B cell (primary cell): ENCODE results near the gene PDZD7. TPM values are rescaled to one million over a fixed set of nuclear protein-coding genes. Genes with fewer than 3 reads are reported as not detected.
A peak's percentile ranks its signal among the peaks of the same experiment; 100 is the strongest.

Source experiments
- ATAC-seq: fragments of 200-7000 bp; cut with Tn5 transposase; one replicate; pipeline ENCODE4 v1.10.0; 2021; ENCODE audit warnings: low read depth, mild to moderate bottlenecking, moderate number of reproducible peaks, moderate library complexity
- CTCF ChIA-PET: fragments of 350-600 bp; sonication (Branson Sonifier 250); formaldehyde crosslinking; loops from one replicate; lab custom pipeline; 2021; ENCODE audit warnings: antibody characterized with exemption, inconsistent platforms; lab: Charles Lee
- POLR2A ChIA-PET: fragments of 350-600 bp; sonication (Branson Sonifier 250); formaldehyde crosslinking; loops from one replicate; lab custom pipeline; 2021; ENCODE audit warnings: antibody characterized with exemption; lab: Charles Lee
- DNase-seq: peaks from one replicate; pipeline ENCODE4 v3.0.0; 2013
- H2AFZ ChIP-seq: 2 replicates; pipeline ENCODE4 v1.6.1; 2012; ENCODE audit warnings: mild to moderate bottlenecking, low read depth, low read length; ENCODE audit not compliant: insufficient read depth, poor library complexity, severe bottlenecking
- H3K27ac ChIP-seq, 2 donors: 1 replicate in 1 of 2; 2 replicates in 1 of 2; pipeline ENCODE4 v1.5.1; 2012 to 2013; ENCODE audit warnings: low read length in 2 of 2, mild to moderate bottlenecking in 2 of 2, moderate library complexity in 1 of 2
- H3K27me3 ChIP-seq, 4 experiments: fragments of 200-600 bp in 1 of 4; sonication (generic) in 1 of 4; replicated peaks in 1 of 4; 1 replicate in 2 of 4; 2 replicates in 2 of 4; pipeline versions ENCODE4 v1.6.1 to v1.7.0; 2013 to 2016; ENCODE audit warnings: low read length in 3 of 4, mild to moderate bottlenecking in 2 of 4, mixed read lengths in 1 of 4, moderate library complexity in 1 of 4; ENCODE audit not compliant: insufficient read depth in 4 of 4, control insufficient read depth in 3 of 4; ENCODE audit errors: control extremely low read depth in 1 of 4
- H3K36me3 ChIP-seq, 2 experiments: replicated peaks in 1 of 2; 1 replicate in 1 of 2; 2 replicates in 1 of 2; pipeline versions ENCODE4 v1.6.1 to v1.7.1; 2013; ENCODE audit warnings: low read length in 1 of 2; ENCODE audit not compliant: insufficient read depth in 2 of 2, control insufficient read depth in 1 of 2; ENCODE audit errors: control extremely low read depth in 1 of 2, extremely low read depth in 1 of 2
- H3K4me1 ChIP-seq, 2 donors: fragments of 200-600 bp in 1 of 2; sonication (generic) in 1 of 2; 1 replicate in 1 of 2; 2 replicates in 1 of 2; pipeline versions ENCODE4 v1.5.1 to v1.6.1; 2013 to 2017; ENCODE audit warnings: low read length in 2 of 2; ENCODE audit not compliant: control insufficient read depth in 2 of 2, insufficient read depth in 2 of 2
- H3K4me2 ChIP-seq: replicated peaks from 2 replicates; pipeline ENCODE3; 2012; ENCODE audit warnings: mild to moderate bottlenecking, low read depth, low read length; ENCODE audit not compliant: poor library complexity, severe bottlenecking
- H3K4me3 ChIP-seq, 5 experiments: fragments of 200-600 bp in 1 of 5; sonication (generic) in 1 of 5; 1 replicate in 3 of 5; 2 replicates in 2 of 5; pipeline versions ENCODE4 v1.5.1 to v1.7.0; 2011 to 2016; ENCODE audit warnings: low read length in 4 of 5, mild to moderate bottlenecking in 4 of 5, low read depth in 2 of 5, control low read depth in 1 of 5, moderate library complexity in 1 of 5; ENCODE audit not compliant: insufficient read depth in 1 of 5; ENCODE audit errors: control extremely low read depth in 1 of 5, extremely low read depth in 1 of 5
- H3K79me2 ChIP-seq: fragments of 200-600 bp; sonication (generic); one replicate; pipeline ENCODE4 v1.6.0; 2016; ENCODE audit warnings: low read length; ENCODE audit not compliant: control insufficient read depth, insufficient read depth
- H3K9ac ChIP-seq: fragments of 200-600 bp; sonication (generic); 2 replicates; pipeline ENCODE4 v1.6.1; 2017; ENCODE audit warnings: mild to moderate bottlenecking, low read length, moderate library complexity
- H3K9me3 ChIP-seq, 3 donors: one replicate each; pipeline versions ENCODE4 v1.6.1 to v1.7.1; 2013; ENCODE audit warnings: low read length in 2 of 3; ENCODE audit not compliant: control insufficient read depth in 2 of 3, insufficient read depth in 1 of 3; ENCODE audit errors: control extremely low read depth in 1 of 3
- H4K20me1 ChIP-seq: 2 replicates; pipeline ENCODE4 v1.6.0; 2012; ENCODE audit warnings: mild to moderate bottlenecking, low read length; ENCODE audit not compliant: insufficient read depth, control insufficient read depth, poor library complexity, severe bottlenecking
- H3K27ac Mint-ChIP-seq: one replicate; pipeline ENCODE4 v1.8.0; 2021; ENCODE audit warnings: mixed read lengths
- H3K27me3 Mint-ChIP-seq: one replicate; pipeline ENCODE4 v1.8.0; 2021; ENCODE audit warnings: mixed read lengths
- H3K4me1 Mint-ChIP-seq: one replicate; pipeline ENCODE4 v1.8.0; 2021; ENCODE audit warnings: mixed read lengths
- H3K4me3 Mint-ChIP-seq: one replicate; pipeline ENCODE4 v1.8.0; 2021; ENCODE audit warnings: mixed read lengths
- H3K9me3 Mint-ChIP-seq: one replicate; pipeline ENCODE4 v1.8.0; 2022; ENCODE audit warnings: mixed read lengths; ENCODE audit not compliant: insufficient read depth
- CTCF ChIP-seq: fragments of 200-600 bp; IDR thresholded peaks from one replicate; pipeline ENCODE4 v1.8.0; 2022; ENCODE audit warnings: antibody characterized with exemption, mild to moderate bottlenecking
- EZH2 ChIP-seq: IDR thresholded peaks from 2 replicates; pipeline ENCODE4 v1.6.1; 2012; ENCODE audit warnings: borderline replicate concordance, low read depth, mild to moderate bottlenecking, moderate library complexity, low read length; ENCODE audit not compliant: insufficient read depth, poor library complexity, severe bottlenecking
- WGBS: methylation state at CpG from one replicate; pipeline ENCODE4 v1.1.5; 2013; ENCODE audit warnings: missing lambda C conversion rate; ENCODE audit not compliant: insufficient coverage; 5-methylcytosine and 5-hydroxymethylcytosine counted together
- intact Hi-C: fragments of 100-400 bp; cut with micrococcal nuclease; formaldehyde crosslinking; loops from one replicate; pipeline ENCODE4 v1.10.0; 2022
- polyA plus RNA-seq: library from polyadenylated mRNA; depleted of rRNA; stranded (reverse); fragments of >200 nt; gene quantifications from 2 replicates; pipeline ENCODE4 v1.2.3, GENCODE V29; 2012
- total RNA-seq, 2 donors: library from RNA; stranded (reverse); fragments of 120-200 nt in 1 of 2; gene quantifications; 1 replicate in 1 of 2; 2 replicates in 1 of 2; pipeline versions ENCODE4 v1.2.3 to v1.2.4, GENCODE V29; 2013 to 2022

Gene PDZD7
- total and polyA plus RNA-seq, 2 donors (not counting 1 experiment from before 2014, with no cell fraction given) = 0.64 to 0.69 TPM

DNA sequence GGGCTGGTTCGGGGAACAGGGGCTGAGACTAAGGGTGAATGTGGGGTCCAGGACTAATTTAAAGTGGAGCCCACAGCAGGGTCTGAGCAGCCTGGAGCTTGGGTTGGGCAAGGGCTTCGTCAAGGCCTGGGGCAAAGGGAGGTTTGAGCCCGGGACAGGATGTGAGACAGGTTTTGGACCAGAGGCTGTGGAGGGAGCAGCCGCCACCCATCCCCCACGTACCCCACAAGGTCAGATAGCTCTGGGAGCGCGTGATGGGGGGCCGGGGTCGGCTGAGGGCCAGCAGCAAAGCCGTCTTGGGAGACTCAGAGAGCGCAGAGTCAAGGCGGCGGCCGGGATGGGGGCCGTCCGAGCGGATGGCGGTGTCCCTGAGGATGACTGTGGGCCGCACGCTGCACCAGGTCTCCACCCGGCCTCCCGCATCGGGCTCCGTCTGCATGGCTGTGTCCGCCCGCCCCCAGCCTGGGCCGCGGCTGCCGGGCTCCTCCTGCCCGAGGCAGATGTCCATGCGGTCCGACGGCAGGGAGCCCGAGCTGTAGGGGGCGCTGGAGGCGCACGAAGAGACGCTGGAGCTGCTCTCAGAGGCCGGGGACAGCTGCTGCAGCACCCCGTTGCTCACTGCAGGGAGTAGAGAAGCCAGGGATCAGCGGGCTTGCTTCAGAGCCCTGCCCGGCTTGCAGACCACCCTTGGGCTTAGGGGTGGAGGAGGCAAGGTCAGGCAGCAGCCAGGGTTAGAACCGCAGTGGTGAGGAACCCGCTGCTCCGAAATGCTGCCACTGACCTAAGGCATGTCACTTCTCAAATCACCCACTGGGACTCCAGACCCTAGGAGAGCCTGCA, 12.1 kb downstream of the PDZD7 start:
- peaks cover 38% of the 10 kb centered on the region for H3K27me3 Mint-ChIP-seq
- Histone ChIP-seq H3K4me3 (peak overlapping the region in 1 of 5 experiments; percentile 23), H2AFZ (peak overlapping the region; percentile 60), H3K9ac (peak overlapping the region; percentile 3), H4K20me1 (no peaks in the 10 kb centered on the region), H3K9me3 (no peaks in the 10 kb centered on the region), H3K4me1 (peaks cover 16 to 22% of the 10 kb centered on the region in 2 donors), H3K79me2 (no peaks in the 10 kb centered on the region), H3K27ac (no peak overlapping the region), H3K27me3 (peaks cover 0 to 46% (median 24%) of the 10 kb centered on the region in 4 experiments), H3K36me3 (no peaks in the 10 kb centered on the region), H3K4me2 (peak overlapping the region; percentile 65)
- DNase-seq = peak; percentile 67
- H3K4me3 Mint-ChIP-seq = peak overlapping the region; percentile 38
- no peak overlapping the region for H3K27ac Mint-ChIP-seq
- TF ChIP-seq EZH2 = no peak
- peak; percentile 69 for TF ChIP-seq CTCF
- ChIA-PET CTCF (interaction anchor here (0.7 to 7.0 kb wide), 14 partner anchors 8 to 79 kb away, joined by 3 to 57 read pairs (median 6); partner anchors contain the start of genes LZTS2, PDZD7 and SFXN3), POLR2A (interaction anchor here (0.9 to 1.8 kb wide), 3 partner anchors 12 to 20 kb away, joined by 4 to 9 read pairs (median 4); partner anchors contain the start of genes LZTS2, PDZD7 and SFXN3)
- intact Hi-C loops = no loop called here
- 26% methylated on average over 41 of the region's 45 CpGs for WGBS
- ATAC-seq = peak; percentile 46
- peaks cover 16% of the 10 kb centered on the region for H3K4me1 Mint-ChIP-seq
- no peaks in the 10 kb centered on the region for H3K9me3 Mint-ChIP-seq
